ENCODE measurements around the gene RPP25L.

The RPP25L gene

GRCh38 chr9:34656992-34657391 is 45.1 kb upstream of the RPP25L start:
- no peaks in the 10 kb centered on the region for H3F3A ChIP-seq (ENCODE audit: insufficient read depth, low read length)
- H3K4me3 ChIP-seq (ENCODE audit: low read length) = no peak overlapping the region
- H3K4me2 ChIP-seq (ENCODE audit: low read depth, low read length) = no peak overlapping the region
- H3K4me1 ChIP-seq (ENCODE audit: low read length) = no peaks in the 10 kb centered on the region
- no peak for DNase-seq
- TF ChIP-seq EZH2 (optimal IDR thresholded peaks at IDR 0.05; ENCODE audit: low read depth, low read length) (no peak), CTCF (IDR thresholded peaks at IDR 0.05; ENCODE audit: low read length) (no peak), EZH2phosphoT487 (IDR thresholded peaks at IDR 0.05; ENCODE audit: low read length) (no peak)
- no peak overlapping the region for H3K9ac ChIP-seq (ENCODE audit: low read length)
- H3K27me3 ChIP-seq (replicated peaks; ENCODE audit: insufficient read depth, low read length) = no peaks in the 10 kb centered on the region
- no peaks in the 10 kb centered on the region for H4K20me1 ChIP-seq (ENCODE audit: insufficient read depth, low read length)
- no peak overlapping the region for H3K27ac ChIP-seq (ENCODE audit: low read length)
- H2AFZ ChIP-seq (ENCODE audit: low read length) = no peak overlapping the region
- no peaks in the 10 kb centered on the region for H3K36me3 ChIP-seq (replicated peaks; ENCODE audit: insufficient read depth, low read length)
- H3K79me2 ChIP-seq (ENCODE audit: low read length) = no peaks in the 10 kb centered on the region
- no peaks in the 10 kb centered on the region for H3K9me2 ChIP-seq (replicated peaks; ENCODE audit: insufficient read depth, low read length)
- H3K9me3 ChIP-seq (replicated peaks; ENCODE audit: insufficient read depth, low read length) = no peaks in the 10 kb centered on the region

- Histone ChIP-seq H3K79me2 (ENCODE audit: low read length) (no peaks in the 10 kb centered on the region), H3K27me3 (replicated peaks; ENCODE audit: insufficient read depth, low read length) (no peaks in the 10 kb centered on the region), H4K20me1 (ENCODE audit: insufficient read depth, low read length) (no peaks in the 10 kb centered on the region), H3K4me1 (ENCODE audit: low read length) (no peaks in the 10 kb centered on the region), H3K36me3 (replicated peaks; ENCODE audit: insufficient read depth, low read length) (no peaks in the 10 kb centered on the region), H3K9me2 (replicated peaks; ENCODE audit: insufficient read depth, low read length) (no peaks in the 10 kb centered on the region), H3F3A (ENCODE audit: insufficient read depth, low read length) (peaks cover 4% of the 10 kb centered on the region; the same call in 1 of the 2 replicates), H3K27ac (ENCODE audit: low read length) (no peak overlapping the region), H3K9me3 (replicated peaks; ENCODE audit: insufficient read depth, low read length) (no peaks in the 10 kb centered on the region), H3K9ac (ENCODE audit: low read length) (no peak overlapping the region), H3K4me3 (ENCODE audit: low read length) (no peak overlapping the region), H3K4me2 (ENCODE audit: low read depth, low read length) (no peak overlapping the region), H2AFZ (ENCODE audit: low read length) (no peak overlapping the region)
- TF ChIP-seq EZH2 (optimal IDR thresholded peaks at IDR 0.05; ENCODE audit: low read depth, low read length) = no peak
- no peak for TF ChIP-seq EZH2phosphoT487 (IDR thresholded peaks at IDR 0.05; ENCODE audit: low read length)
- TF ChIP-seq CTCF (IDR thresholded peaks at IDR 0.05; ENCODE audit: low read length) = no peak
- no peak for DNase-seq
These were observed 43.5 kb upstream of the RPP25L start for GRCh38 chr9:34655394-34655793.

DNA sequence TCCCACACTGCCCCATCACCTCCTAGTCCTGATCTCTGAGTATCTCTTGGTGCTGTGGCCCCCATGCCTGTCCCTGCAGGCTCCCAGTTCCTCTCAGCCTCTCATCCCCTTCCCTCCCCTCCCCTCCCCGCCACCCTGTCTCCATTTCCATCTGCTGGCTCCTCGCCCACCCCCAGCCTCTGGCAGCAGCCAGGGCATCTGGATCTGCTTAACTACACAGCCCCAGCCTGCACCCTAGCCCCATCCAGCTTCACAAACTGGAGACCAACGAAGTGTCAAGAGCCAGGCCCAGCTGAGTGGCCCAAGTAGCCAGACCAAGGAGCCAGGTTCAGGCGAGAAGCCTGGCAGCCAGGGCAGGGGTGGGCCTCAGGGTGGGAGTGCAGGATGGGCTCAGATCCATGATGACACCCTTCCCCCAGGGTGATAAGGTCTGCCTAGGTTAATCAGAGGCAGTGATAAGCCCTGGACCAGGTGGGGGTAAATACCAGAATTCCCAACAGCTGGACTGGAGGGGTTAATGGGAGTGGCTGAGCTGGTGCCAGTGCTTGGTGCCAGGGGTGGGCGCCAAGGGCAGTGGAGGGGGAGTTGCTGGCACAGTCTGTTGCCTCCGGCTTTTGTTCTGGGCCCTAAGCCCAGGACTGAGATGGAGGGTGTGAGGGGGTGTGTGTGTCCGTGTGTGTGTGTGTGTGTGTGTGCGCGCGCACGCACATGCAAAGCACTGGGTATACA is 42.6 kb upstream of the RPP25L start:
- H3F3A ChIP-seq (ENCODE audit: insufficient read depth, low read length) = peaks cover 4% of the 10 kb centered on the region; the same call in 1 of the 2 replicates
- H3K27ac ChIP-seq (ENCODE audit: low read length) = no peak overlapping the region
- H3K4me3 ChIP-seq (ENCODE audit: low read length) = no peak overlapping the region
- no peaks in the 10 kb centered on the region for H3K4me1 ChIP-seq (ENCODE audit: low read length)
- no peak overlapping the region for H3K4me2 ChIP-seq (ENCODE audit: low read depth, low read length)
- no peaks in the 10 kb centered on the region for H3K36me3 ChIP-seq (replicated peaks; ENCODE audit: insufficient read depth, low read length)
- no peak overlapping the region for H3K9ac ChIP-seq (ENCODE audit: low read length)
- TF ChIP-seq EZH2phosphoT487 (IDR thresholded peaks at IDR 0.05; ENCODE audit: low read length) (no peak), CTCF (IDR thresholded peaks at IDR 0.05; ENCODE audit: low read length) (no peak), EZH2 (optimal IDR thresholded peaks at IDR 0.05; ENCODE audit: low read depth, low read length) (no peak)
- H4K20me1 ChIP-seq (ENCODE audit: insufficient read depth, low read length) = no peaks in the 10 kb centered on the region
- H2AFZ ChIP-seq (ENCODE audit: low read length) = no peak overlapping the region
- H3K27me3 ChIP-seq (replicated peaks; ENCODE audit: insufficient read depth, low read length) = no peaks in the 10 kb centered on the region
- no peaks in the 10 kb centered on the region for H3K79me2 ChIP-seq (ENCODE audit: low read length)
- DNase-seq = no peak
- no peaks in the 10 kb centered on the region for H3K9me3 ChIP-seq (replicated peaks; ENCODE audit: insufficient read depth, low read length)
- H3K9me2 ChIP-seq (replicated peaks; ENCODE audit: insufficient read depth, low read length) = no peaks in the 10 kb centered on the region

All from MM.1S (cell line).